Measurements from ENCODE around the gene TMEM8B.

TMEM8B gene, protein sequence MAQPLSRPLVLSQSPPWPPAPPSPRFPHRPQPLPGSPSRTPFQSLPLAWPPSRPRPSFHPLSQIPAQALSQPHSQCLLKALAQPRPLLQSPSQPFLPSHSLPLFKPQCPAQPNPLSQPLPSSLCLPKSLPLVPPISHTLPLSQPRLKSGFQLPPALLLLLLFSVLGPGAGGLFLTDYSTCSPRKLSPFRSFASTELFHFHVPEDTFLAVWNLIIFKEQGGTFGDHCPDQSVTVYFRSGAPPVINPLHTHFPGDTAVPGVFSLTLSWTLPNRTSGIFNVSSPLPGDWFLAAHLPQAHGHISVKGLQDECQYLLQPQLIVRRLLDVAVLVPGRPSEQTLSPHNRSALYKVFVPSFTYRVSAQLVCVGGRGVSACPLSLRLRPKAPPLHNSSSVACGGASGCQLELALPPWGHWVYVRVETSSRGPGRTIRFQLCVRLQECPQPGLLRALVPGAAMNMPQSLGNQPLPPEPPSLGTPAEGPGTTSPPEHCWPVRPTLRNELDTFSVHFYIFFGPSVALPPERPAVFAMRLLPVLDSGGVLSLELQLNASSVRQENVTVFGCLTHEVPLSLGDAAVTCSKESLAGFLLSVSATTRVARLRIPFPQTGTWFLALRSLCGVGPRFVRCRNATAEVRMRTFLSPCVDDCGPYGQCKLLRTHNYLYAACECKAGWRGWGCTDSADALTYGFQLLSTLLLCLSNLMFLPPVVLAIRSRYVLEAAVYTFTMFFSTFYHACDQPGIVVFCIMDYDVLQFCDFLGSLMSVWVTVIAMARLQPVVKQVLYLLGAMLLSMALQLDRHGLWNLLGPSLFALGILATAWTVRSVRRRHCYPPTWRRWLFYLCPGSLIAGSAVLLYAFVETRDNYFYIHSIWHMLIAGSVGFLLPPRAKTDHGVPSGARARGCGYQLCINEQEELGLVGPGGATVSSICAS

DNA sequence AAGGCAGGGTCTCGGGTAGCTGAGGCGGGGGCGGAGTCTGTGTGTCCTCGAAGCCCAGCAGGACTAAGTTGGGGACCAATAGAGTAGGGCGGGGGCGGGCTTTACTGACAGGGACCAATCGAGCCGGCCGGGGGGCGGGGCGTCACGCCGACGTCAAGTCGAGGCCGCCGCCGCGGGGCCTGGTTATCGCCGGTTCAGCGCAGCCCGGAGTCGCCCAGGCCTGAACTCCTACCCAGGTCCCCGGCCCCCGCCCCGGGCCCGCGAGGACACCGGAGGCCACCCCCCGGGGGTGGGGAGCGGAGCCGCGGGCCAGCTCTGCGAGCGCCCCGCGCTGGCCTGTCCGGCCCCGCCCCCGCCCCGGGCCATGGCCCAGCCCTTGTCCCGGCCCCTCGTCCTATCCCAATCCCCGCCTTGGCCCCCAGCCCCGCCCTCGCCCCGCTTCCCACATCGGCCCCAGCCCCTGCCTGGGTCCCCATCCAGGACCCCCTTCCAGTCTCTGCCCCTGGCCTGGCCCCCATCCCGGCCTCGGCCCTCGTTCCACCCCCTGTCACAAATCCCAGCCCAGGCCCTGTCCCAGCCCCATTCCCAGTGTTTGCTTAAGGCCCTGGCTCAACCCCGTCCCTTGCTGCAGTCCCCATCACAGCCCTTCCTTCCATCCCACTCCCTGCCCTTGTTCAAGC is at the start of gene TMEM8B:
TMEM8B (plus strand) TSS at position 145 of the 680 bp plus-strand sequence; CDS start at position 365, 220 bp downstream.
- DNase-seq = peak; percentile 92

DNA sequence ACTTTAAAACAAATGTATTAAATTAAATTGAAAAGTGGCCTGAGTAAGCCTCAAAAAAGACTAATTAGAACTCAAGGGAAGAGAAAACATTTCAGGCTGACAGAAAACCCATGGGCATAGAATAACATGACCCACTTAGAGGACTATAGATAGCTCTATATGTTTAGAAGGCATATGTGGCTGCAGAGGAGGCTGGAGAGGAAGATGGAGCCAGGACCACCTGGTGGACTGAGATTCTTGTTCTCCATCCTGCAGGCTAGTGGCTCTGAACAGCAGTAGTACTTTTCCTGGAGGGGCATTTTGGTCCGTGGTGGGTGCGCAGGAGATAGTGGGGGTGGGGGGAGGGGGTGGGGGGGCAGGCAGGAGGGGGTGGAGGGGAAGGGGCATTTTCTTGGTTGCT is 48.0 kb upstream of the TMEM8B start:
- no peak for DNase-seq

DNA sequence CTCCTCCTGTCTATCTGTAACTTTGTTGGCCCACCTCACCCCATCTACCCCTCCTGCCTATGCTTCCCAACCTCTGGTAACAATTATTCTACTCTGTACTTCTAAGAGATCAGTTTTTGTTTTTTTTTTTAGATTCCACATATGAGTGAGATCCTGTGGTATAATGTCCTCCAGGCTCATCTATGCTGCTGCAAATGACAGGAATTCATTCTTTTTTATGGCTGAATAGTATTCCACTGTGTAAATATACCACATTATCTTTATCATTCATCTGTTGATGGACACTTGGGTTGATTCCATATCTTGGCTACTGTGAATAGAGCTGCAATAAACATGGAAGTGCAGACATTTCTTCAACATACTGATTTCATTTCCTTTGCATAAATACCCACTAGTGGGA is 45.6 kb upstream of the TMEM8B start:
- DNase-seq = no peak

DNA sequence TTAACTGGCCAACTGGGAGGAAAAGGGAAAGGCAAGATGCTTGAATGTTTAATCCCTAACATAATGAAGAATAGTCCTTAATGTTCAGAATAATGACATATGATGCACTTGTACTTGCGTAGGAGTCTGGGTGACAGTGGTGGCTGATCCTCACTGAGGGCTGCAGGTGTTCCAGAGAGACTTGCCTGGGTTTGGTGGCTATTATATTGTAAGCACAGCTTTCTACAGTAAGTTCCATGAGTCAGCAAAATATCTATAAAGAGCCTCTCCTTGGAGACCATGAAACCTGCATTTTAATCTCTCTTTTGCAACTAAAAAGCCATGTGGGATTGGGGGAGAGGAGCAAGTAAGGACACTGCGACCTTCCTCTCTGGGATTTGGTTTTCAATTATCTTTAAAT is 39.5 kb upstream of the TMEM8B start:
- no peak for DNase-seq

DNA sequence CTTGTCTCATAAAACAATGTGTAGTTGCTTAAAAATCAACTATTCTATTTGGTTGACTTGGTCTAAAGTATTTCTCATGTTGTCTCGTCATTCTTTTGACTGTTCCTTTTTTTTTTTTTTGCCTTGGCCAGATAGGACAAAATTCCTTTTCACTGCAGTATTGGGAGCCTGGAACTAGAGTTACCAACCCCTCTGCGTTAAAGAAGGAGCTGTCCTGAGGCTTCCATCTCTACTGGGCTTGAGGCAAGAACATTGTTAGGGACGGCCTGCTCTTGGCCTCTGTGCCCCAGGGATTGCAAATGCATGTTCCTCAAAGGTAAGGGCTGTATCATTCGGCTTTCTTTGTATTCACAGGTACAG is 39.0 kb upstream of the TMEM8B start:
- DNase-seq = no peak

DNA sequence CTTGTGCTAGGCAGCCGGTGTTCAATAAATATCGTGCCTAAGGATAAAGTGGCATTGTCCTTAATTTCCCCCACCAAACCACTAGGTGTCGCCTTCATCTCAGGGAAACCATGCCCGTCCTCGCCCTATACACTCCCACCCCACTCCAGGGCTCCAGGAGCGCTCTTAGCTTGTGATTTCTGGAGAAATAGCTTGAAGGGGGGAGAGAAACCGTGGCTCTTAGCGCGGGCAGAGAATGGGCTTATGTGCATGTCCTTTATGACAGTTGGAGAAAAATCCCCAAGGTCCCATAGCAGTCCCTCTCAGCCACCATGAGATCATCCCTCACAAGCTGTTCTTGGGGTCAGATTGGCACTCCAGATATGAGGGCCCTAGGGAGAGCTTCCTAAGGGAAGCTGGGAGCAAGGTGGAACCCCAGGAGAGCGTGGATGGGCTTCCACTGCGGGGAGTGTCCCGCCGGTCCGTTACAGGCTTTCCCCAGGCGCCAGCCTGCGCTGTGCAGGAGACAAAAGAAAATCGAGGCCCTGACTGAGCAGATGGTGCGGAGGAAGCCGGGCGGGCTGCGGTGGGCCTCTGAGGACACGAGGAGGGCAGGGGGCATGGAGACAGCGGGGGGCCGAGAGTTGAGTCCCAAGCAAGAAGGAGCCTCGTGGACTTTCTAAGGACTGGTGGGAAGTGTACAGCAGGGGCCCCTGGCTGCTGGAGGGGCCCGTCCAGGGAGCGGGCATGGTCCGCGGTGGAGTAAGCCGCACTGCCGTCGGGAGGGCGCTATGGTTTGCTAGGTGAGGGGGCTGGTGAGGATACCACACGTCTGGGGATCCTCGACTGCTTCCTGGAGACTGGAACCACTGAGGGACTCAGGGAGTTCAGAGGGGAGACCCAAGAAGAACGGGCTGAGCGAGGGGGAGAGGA is 38.4 kb upstream of the TMEM8B start:
- peak; percentile 51 for DNase-seq

DNA sequence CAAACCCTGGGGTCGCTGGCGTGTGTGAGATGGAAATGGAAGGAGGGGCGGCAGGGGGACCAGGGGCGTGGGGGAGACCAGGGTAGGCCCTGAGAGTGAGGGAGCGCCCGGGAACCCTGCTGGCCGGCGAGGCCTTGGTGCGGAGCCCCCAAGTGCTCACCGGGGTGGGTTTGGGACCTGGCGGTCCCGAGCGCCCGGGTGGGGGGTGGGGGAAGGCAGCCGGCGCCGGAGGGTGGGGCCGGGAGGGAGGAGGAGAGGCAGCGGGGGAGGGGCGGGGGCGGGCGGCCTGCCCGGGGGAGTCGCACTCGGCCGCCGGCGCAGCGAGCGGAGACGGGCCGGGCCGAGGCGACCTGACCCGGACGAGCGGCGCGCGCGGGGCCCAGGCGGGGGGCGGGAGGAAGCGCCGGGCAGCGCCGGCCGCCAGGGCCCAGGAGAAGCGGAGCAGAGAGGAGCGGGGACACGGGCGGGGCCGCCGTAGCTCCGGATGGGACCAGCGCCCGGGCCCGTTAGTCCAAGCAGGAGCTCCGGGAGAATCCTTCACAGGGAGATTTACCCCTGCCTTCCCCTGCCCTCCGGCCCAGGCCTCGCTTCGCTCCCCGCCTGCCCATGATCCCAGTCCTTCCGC is 37.6 kb upstream of the TMEM8B start, which contains the start of gene NPR2:
NPR2 (plus strand) TSS at position 295 of the 625 bp plus-strand sequence. CDS start 818 bp downstream, outside the sequence.
- no peak for DNase-seq

DNA sequence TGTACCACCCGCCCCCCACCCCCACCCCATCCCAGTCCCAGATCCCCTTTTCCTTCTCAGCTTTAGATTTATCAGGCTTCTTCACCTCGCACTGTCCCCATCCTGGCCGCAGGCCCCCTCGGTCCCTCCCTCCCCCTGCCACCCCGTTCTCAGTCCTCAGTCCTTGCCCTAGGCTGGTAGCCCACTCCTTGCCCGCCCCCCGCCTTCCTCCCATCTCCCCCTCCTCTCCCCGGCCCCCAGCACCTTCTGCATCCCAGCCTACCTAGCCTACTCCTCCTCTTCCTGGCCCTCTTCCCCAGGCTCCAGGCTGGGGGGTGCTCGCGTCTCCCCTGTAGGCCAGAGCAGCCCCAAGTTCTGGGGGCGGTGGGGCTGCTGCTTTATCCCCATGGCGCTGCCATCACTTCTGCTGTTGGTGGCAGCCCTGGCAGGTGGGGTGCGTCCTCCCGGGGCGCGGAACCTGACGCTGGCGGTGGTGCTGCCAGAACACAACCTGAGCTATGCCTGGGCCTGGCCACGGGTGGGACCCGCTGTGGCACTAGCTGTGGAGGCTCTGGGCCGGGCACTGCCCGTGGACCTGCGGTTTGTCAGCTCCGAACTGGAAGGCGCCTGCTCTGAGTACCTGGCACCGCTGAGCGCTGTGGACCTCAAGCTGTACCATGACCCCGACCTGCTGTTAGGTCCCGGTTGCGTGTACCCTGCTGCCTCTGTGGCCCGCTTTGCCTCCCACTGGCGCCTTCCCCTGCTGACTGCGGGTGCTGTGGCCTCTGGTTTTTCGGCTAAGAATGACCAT is 36.8 kb upstream of the TMEM8B start:
- no peak for DNase-seq

DNA sequence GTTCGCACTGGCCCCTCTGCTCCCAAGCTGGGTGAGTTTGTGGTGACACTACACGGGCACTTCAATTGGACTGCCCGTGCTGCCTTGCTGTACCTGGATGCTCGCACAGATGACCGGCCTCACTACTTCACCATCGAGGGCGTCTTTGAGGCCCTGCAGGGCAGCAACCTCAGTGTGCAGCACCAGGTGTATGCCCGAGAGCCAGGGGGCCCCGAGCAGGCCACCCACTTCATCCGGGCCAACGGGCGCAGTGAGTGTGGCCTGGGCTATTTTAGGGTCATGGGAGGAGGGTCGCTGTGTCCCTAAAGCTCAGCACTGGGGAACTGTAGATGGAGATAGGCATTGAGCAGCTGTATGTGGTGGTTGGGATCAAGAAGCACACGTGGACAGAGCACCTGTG is 36.2 kb upstream of the TMEM8B start:
- DNase-seq = no peak

DNA sequence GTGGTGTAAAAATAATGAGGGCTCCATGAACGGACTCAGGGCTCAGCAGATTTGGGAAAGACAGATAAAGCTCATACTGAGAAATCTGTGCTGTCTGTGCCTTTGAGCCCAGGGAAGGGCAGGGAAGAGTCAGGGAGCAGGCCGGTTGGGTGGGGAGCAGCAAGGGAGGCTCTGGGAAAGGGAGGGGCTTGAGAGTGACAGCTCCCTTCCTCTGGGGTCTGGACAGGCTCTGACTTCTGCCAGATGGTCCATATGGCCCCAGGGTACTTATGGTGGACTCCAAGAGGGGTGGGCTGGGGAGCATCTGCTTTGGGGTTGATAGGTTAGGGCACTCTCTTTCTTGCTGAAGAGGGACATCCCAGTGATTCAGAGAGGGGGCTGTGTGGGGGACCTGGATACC is 35.6 kb upstream of the TMEM8B start:
- DNase-seq = no peak

DNA sequence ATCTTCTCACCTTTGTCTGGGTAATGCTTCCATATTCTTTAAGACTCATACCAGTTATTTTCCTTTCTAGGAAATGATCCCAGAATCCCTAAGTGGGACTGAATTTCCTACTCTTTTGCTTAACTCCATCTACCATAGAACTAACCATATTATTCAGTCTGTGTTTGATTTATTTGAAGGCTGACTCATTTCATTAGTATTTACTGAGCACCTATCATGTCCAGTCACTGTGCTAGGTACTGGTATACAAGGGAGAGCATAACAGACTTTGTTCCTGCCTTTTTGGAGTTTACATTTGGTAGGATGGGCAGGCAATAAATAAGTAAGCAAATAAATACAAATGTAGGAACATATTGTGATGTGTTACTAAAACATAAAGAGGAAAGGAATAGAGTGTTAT is 33.3 kb upstream of the TMEM8B start:
- no peak for DNase-seq

DNA sequence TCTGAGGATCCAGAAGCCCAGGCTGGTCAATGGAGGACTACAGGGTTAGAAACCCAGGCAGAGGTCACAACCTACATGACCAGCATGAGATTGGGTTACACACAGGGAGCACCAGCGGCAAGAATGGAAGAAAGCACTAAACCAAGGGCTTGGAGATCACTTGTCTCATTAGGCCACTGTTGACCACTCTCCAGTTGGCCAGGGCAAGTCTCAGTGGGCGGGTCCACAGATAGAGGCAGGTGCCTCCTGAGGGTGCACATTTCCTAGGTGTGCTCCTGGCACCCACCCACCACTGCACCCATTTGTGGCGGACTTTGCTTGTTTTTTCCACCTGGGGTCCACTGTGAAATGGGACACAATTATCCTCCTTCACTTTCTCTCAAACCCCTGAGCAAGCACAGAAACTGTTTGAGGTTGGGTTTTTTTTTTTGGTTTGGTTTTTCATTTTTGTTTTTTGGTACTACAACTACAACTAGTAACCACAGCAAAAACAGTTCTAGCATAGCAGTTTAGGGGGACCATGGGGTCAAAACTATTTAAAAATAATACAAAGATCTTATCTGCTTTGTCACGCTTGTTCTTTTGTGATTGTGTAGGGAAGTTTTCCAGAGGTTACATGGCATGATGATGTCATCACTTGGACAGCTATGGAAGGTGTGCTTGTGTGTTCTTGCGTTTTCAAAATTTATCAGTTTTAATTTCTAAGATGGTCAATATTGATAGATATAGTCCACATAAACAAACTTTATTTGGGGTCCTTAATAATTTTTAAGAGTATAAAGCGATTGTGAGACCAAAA is 31.5 kb upstream of the TMEM8B start:
- no peak for DNase-seq

DNA sequence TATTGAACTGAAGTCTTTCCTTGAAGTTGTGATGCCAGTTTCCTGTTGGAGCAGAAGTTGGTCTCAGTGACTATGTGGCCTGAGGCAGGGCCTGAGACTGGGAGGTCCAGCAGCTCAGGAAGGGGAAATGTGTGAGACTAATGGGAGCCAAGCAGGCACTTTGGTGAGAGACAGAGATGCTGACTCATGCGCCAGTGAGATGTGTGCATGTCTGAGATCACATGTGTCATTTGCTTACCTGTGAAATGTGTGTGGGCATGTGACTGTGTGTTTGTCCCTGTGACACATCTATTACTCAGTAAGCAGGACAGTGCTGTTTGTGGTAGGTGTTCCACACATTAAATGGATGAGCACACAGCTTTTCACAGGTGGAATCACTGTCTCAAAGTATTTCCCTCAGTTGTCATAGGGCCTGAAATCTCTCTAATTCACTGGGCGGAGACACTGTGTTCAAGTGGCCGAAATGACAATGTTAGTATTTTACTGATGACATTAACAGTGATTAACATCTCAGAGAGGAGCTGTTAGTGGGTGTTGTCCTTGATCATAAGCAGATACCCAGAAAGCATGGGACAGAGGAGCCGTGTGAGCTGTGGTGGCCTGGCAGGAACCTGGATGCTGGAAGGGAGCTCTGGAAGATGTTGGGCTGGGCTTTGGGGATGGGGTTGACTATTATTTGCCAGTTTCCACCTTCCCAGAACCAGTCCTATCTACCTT is 30.2 kb upstream of the TMEM8B start:
- DNase-seq = no peak

DNA sequence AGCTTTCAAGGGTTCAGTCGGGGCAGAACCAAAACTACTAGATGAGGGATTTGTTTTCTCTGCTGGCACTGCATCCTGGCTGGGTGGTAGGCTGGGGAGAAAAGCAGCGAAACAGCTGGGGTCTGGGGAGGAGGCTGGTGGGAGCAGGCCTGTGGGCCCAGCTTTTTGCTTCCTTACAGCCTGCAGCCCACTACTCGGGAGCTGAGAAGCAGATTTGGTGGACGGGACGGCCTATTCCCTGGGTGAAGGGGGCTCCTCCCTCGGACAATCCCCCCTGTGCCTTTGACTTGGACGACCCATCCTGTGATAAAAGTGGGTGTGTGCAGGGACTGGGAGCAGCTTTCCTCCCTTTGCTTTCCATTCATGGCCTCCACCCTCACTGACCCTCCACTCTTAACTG is 28.5 kb upstream of the TMEM8B start:
- DNase-seq = no peak

DNA sequence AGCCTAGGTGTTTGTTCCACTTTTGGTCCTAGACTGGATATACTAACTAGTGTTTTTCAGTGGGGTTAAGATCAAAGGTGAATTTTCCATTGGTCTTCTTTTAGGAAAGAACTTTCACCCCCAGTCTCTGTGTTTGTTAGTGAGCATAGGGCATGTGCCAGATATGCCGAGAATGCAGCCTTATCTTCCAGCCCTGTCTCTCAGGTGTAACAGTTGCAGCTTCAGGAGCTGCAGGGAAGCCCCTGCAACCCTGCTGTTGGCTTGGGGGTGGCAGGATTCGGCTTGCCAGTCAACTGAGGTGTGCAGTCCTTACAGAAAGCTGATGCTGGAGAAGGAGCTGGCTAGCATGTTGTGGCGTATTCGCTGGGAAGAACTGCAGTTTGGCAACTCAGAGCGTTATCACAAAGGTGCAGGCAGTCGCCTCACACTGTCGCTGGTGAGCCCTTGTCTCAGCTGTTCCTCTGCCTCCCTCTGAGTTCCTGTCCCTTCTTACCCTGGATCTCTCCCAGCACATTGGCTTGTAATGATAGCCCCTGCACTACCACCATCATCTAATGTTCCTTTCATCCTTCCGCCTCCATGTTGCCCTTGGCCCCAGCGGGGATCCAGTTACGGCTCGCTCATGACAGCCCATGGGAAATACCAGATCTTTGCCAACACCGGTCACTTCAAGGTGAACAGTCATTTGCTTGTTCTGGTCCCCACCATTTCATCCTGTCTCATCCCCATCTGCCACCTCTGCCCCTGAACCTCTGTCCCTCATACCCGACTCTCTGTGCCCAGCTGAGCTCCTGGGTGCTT is 27.5 kb upstream of the TMEM8B start:
- no peak for DNase-seq

DNA sequence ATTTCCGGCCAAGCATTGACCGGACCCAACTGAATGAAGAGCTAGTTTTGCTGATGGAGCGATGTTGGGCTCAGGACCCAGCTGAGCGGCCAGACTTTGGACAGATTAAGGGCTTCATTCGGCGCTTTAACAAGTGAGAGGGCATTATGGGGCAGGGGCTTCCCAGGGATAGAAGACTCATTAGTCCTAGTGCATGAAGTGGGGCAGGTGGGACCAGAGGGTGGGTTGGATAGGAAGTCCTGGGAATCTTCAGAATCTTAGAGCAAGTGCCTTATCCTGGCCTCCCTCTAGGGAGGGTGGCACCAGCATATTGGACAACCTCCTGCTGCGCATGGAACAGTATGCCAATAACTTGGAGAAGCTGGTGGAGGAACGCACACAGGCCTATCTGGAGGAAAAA is 22.9 kb upstream of the TMEM8B start:
- no peak for DNase-seq

DNA sequence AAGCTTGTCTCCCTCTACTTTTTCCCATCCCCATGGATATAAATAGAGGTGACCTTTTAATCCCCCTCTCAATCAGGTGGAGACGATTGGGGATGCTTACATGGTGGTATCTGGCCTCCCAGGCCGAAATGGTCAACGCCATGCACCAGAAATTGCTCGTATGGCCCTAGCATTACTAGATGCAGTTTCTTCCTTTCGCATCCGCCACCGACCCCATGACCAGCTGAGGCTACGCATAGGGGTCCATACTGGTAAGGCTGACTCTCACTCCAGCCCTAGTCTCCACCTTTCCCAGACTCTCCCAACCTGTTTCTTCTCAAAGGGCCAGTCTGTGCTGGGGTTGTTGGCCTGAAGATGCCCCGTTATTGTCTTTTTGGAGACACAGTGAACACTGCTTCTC is 20.6 kb upstream of the TMEM8B start:
- DNase-seq = no peak

DNA sequence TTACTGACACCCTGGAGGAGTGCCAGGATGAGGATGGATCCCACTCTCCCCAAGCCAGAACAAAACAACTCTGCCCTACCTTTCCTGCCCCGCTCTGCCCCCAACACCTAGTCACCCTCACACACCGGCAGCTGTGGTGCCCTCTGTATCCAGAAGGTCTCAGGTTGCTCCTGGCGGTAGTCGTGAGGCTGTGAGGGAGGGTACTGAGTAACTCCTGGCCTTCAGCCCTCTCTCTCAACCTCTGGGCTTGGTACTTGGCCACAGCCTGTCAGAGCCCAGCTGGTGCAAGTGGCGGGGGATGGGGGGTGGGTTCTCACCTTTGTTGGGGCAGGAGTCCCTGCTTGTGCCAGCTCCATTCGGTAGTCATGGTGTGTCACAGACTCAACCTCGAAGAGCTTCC is 18.9 kb upstream of the TMEM8B start:
- DNase-seq = no peak

Data from activated CD4-positive, CD25-positive, alpha-beta regulatory T cell treated with anti-CD3 and anti-CD28 coated beads, Interleukin-2, amount 50 U/mL, for 72 hours (primary cell).